Retina (tissue), 1 donor: Measurements from ENCODE around the gene QSOX1.
"Not testable (repeated sequence)": the region's sequence is repeated elsewhere in the genome, so short reads cannot be mapped to it uniquely, and the experiment has no call there.

Source experiments
- DNase-seq: peaks from one replicate; pipeline ENCODE4 v3.0.0-alpha.2; 2016

The QSOX1 gene

GRCh38 chr1:180192172-180192571 is 37.5 kb downstream of the QSOX1 start:
- DNase-seq: no peak

GRCh38 chr1:180193141-180194047 is 38.7 kb downstream of the QSOX1 start:
- DNase-seq: no peak

- no peak for DNase-seq
Observed at GRCh38 chr1:180194048-180194425, 39.4 kb downstream of the QSOX1 start.

- DNase-seq: peak; percentile 43
Observed at GRCh38 chr1:180194546-180195207, 40.0 kb downstream of the QSOX1 start.

GRCh38 chr1:180195401-180195800 is 40.7 kb downstream of the QSOX1 start:
- no peak for DNase-seq

GRCh38 chr1:180195916-180196315 is 41.2 kb downstream of the QSOX1 start:
- DNase-seq: no peak

GRCh38 chr1:180196436-180197003 is 41.9 kb downstream of the QSOX1 start:
- no peak for DNase-seq

GRCh38 chr1:180197231-180197630 is 42.6 kb downstream of the QSOX1 start:
- no peak for DNase-seq

- peak; percentile 45 for DNase-seq
Observed at GRCh38 chr1:180198196-180198595, 43.5 kb downstream of the QSOX1 start.

GRCh38 chr1:180198611-180199010 is 43.9 kb downstream of the QSOX1 start:
- no peak for DNase-seq

- DNase-seq: no peak
Observed at GRCh38 chr1:180199018-180199417, 44.3 kb downstream of the QSOX1 start.

- DNase-seq: no peak
Observed at GRCh38 chr1:180201451-180202200, 47.0 kb downstream of the QSOX1 start.

- not testable (repeated sequence) for DNase-seq
Observed at GRCh38 chr1:180202588-180202987, 47.9 kb downstream of the QSOX1 start.

- no peak for DNase-seq
Observed at GRCh38 chr1:180204231-180204630, 49.6 kb downstream of the QSOX1 start.

GRCh38 chr1:180206581-180206980 is 51.9 kb downstream of the QSOX1 start:
- no peak for DNase-seq

GRCh38 chr1:180208264-180208663 is 53.6 kb downstream of the QSOX1 start:
- no peak for DNase-seq

- no peak for DNase-seq
Observed at GRCh38 chr1:180210008-180210620, 55.4 kb downstream of the QSOX1 start.

GRCh38 chr1:180211156-180211859 is 56.6 kb downstream of the QSOX1 start:
- DNase-seq: no peak

GRCh38 chr1:180211860-180212229 is 57.2 kb downstream of the QSOX1 start:
- no peak for DNase-seq

GRCh38 chr1:180213401-180214170 is 58.9 kb downstream of the QSOX1 start:
- DNase-seq: no peak
